Measurements from ENCODE around the gene SLX9. TPM values are rescaled to one million over a fixed set of nuclear protein-coding genes. Genes with fewer than 3 reads are reported as not detected.

SLX9 gene
- total RNA-seq, 1 donor from 2014 or later: 33.1 TPM

DNA sequence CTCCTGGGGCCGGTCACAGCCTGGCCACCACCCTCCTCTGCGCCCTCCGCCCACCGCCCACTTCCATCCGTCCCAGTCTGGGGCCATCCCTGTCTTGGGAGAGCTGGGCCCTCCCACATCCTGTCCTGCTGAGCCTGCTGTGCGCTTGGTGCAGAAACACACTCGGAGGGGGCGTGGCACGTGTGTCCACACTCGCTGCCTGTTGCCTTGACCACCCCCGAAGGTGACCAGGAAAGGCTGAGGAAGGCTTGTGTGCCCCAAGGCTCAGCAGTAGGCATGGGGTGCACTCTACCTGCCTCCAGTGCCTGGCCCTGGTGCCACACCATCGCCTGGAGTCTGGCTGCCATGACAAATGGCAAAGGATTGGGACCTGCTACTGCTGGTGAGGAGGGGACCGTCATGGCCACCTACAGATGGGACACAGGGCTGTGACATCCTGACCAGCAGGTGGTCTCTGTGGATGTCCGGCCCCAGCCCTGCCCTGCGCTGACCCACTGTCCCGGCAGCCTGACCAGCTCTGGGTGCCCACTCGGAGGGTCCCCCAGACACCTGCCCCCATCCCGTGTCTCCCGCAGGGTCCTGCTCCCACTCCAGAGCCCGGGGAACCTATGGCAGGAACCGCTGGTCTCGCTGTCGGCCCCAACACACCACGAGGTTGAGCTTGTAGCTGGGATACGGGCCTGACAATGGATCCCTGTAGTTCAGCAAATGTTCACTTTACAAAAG lies 43.1 kb upstream of the SLX9 start:
- Mint-ChIP-seq H3K4me1 (ENCODE audit: low read depth) (no peaks in the 10 kb centered on the region), H3K27me3 (peaks cover 19% of the 10 kb centered on the region), H3K27ac (no peak overlapping the region), H3K36me3 (ENCODE audit: insufficient read depth) (no peaks in the 10 kb centered on the region), H3K9me3 (ENCODE audit: low read depth) (no peaks in the 10 kb centered on the region), H3K4me3 (ENCODE audit: low read depth) (no peak overlapping the region)
- TF ChIP-seq, protein P1, sequence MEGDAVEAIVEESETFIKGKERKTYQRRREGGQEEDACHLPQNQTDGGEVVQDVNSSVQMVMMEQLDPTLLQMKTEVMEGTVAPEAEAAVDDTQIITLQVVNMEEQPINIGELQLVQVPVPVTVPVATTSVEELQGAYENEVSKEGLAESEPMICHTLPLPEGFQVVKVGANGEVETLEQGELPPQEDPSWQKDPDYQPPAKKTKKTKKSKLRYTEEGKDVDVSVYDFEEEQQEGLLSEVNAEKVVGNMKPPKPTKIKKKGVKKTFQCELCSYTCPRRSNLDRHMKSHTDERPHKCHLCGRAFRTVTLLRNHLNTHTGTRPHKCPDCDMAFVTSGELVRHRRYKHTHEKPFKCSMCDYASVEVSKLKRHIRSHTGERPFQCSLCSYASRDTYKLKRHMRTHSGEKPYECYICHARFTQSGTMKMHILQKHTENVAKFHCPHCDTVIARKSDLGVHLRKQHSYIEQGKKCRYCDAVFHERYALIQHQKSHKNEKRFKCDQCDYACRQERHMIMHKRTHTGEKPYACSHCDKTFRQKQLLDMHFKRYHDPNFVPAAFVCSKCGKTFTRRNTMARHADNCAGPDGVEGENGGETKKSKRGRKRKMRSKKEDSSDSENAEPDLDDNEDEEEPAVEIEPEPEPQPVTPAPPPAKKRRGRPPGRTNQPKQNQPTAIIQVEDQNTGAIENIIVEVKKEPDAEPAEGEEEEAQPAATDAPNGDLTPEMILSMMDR (IDR thresholded peaks at IDR 0.05; ENCODE audit: unreplicated experiment): no peak
- no peak for DNase-seq (ENCODE audit: low spot score, unreplicated experiment)

DNA sequence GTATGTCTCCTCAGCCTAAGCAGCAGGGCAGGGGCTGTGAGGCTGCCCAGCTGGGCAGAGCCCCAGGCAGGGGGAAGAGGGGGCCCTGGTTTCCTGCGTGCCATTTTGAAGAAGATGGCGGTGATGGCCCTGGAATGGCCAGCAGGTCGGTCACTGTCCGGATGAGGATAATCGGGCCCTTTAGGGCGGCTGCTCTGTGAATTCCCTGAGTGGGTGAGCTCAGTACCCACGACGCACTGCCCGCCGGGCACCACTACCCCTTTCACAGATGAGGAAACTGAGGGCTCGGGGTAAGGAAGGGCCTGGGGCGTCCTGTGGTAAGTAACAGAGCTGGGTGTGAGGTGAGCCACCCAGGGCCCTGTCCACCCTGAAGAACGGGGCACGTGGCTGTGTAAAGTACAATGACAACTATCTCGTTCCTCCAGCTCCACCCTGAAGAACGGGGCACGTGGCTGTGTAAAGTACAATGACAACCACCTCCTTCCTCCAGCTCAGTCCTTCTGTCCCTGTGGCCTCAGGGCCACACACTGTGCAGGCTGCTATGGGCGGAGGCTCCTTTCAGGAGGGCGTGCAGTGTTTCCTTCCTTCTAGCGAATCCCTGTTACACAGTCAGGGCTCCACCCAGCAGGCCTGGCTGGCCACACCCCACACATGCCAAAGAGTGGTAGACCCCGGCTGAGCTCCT lies 42.4 kb upstream of the SLX9 start:
- no peak for DNase-seq (ENCODE audit: low spot score, unreplicated experiment)
- no peaks in the 10 kb centered on the region for H3K4me1 Mint-ChIP-seq (ENCODE audit: low read depth)
- no peaks in the 10 kb centered on the region for H3K36me3 Mint-ChIP-seq (ENCODE audit: insufficient read depth)
- no peaks in the 10 kb centered on the region for H3K9me3 Mint-ChIP-seq (ENCODE audit: low read depth)
- H3K27ac Mint-ChIP-seq: no peak overlapping the region
- no peak overlapping the region for H3K4me3 Mint-ChIP-seq (ENCODE audit: low read depth)
- TF ChIP-seq, protein P1 (IDR thresholded peaks at IDR 0.05; ENCODE audit: unreplicated experiment): no peak
- H3K27me3 Mint-ChIP-seq: peaks cover 18% of the 10 kb centered on the region

DNA sequence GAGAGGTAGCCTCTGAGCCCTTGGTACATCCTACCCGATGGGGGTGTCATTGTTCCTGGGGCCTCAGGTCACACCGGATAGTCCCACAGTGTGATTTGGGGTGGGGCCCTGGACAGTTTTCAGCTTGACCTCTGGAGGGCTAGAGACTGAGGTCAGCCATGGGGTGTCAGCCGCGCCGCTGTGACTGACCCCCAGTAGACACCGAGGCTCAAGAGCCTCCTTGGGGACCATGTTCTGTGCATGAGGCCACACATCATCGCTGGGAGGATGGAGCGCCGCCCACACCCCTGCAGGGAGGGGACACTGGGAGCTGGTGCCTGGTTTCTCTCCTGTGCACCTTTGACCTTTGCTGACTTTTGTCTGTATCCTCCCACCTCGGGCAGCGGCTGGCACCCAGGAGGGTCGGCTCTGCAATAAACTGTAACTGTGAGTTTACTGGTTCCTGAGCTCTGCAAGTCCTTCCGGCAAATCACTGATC lies 41.8 kb upstream of the SLX9 start:
- H3K4me1 Mint-ChIP-seq (ENCODE audit: low read depth): no peaks in the 10 kb centered on the region
- H3K36me3 Mint-ChIP-seq (ENCODE audit: insufficient read depth): no peaks in the 10 kb centered on the region
- H3K9me3 Mint-ChIP-seq (ENCODE audit: low read depth): no peaks in the 10 kb centered on the region
- DNase-seq (ENCODE audit: low spot score, unreplicated experiment): no peak
- H3K4me3 Mint-ChIP-seq (ENCODE audit: low read depth): no peak overlapping the region
- H3K27ac Mint-ChIP-seq: no peak overlapping the region
- H3K27me3 Mint-ChIP-seq: peaks cover 14% of the 10 kb centered on the region
- TF ChIP-seq, protein P1 (IDR thresholded peaks at IDR 0.05; ENCODE audit: unreplicated experiment): no peak

DNA sequence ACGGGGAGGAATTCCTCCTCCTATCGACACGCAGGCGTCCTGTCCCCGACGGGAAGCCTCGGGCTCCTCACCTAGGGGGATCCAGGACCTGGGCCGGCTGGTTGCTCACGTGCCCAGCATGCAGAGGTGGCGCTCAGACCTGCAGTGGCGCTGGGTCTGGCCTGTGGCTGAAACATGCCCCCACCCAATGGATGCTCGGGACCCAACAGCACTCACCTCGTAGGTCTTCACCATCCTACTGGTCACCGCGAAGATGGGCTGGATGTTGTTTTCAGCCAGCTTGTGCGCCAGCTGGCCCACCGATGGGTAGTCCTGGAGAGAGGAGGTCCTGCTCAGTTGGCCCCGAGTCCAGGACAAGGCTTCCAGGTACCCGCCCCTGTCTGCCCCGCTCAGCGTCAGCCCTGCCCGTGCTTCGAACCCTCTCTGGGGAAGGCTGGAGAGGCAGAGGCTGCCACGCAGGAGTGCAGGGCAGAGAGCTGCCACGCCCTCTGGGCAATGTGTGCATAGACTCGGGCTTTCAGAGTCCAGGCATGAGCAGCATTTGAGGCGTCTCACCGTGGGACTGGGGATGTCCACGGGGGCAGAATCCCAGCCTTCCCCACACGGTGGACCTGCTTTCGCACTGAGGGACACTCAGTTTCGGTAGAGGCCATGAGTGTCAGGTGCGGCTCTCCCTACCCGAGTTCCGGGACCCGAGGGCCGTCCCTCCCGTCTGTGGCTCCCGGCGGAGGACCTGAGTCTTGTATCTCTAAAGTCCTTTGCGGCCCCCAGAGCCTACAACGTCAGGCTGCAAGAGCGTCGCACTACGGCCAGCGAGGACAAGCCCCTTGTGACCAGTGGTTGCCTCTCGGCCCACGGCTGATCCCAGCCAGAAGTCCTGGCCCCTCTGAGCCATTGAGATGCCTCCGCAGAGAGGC lies 40.7 kb upstream of the SLX9 start:
- no peak overlapping the region for H3K4me3 Mint-ChIP-seq (ENCODE audit: low read depth)
- DNase-seq (ENCODE audit: low spot score, unreplicated experiment): no peak
- H3K27me3 Mint-ChIP-seq: peaks cover 5% of the 10 kb centered on the region
- H3K27ac Mint-ChIP-seq: no peak overlapping the region
- TF ChIP-seq, protein P1 (IDR thresholded peaks at IDR 0.05; ENCODE audit: unreplicated experiment): no peak
- no peaks in the 10 kb centered on the region for H3K9me3 Mint-ChIP-seq (ENCODE audit: low read depth)
- H3K4me1 Mint-ChIP-seq (ENCODE audit: low read depth): no peaks in the 10 kb centered on the region
- no peaks in the 10 kb centered on the region for H3K36me3 Mint-ChIP-seq (ENCODE audit: insufficient read depth)
